Measurements from ENCODE around the gene IMMP2L. TPM values are rescaled to one million over a fixed set of nuclear protein-coding genes. Genes with fewer than 3 reads are reported as not detected.
"Not testable (repeated sequence)": the region's sequence is repeated elsewhere in the genome, so short reads cannot be mapped to it uniquely, and the experiment has no call there.

Gene IMMP2L
- total and polyA plus RNA-seq, 4 experiments from 2014 or later = 23.5 to 32.2 (median 29.5) TPM

- POLR2A ChIA-PET (ENCODE audit: partially characterized antibody) = no interaction called here
- no peaks in the 10 kb centered on the region for H3K9me3 ChIP-seq (ENCODE audit: control insufficient read depth in 1 of 2, low read length in 2 of 2)
- H3K36me3 ChIP-seq (ENCODE audit: insufficient read depth, low read length) = no peaks in the 10 kb centered on the region
- Mint-ChIP-seq H3K27me3 (no peaks in the 10 kb centered on the region), H3K9me3 (peaks cover 0 to 18% (median 14%) of the 10 kb centered on the region in 8 donors), H3K4me3 (no peak overlapping the region), H3K27ac (no peak overlapping the region), H3K4me1 (no peaks in the 10 kb centered on the region), H3K36me3 (peaks cover 13 to 33% of the 10 kb centered on the region in 2 donors)
- no peak overlapping the region for H3K4me3 ChIP-seq (ENCODE audit: low read length in 2 of 2)
- H3K4me1 ChIP-seq (ENCODE audit: insufficient read depth, low read length) = no peaks in the 10 kb centered on the region
- H3K27ac ChIP-seq (ENCODE audit: low read depth, low read length) = no peak overlapping the region
- H3K27me3 ChIP-seq (ENCODE audit: insufficient read depth, low read length) = no peaks in the 10 kb centered on the region
- DNase-seq = no peak
- CTCF ChIA-PET (ENCODE audit: partially characterized antibody) = no interaction called here
- intact Hi-C loops (cut with micrococcal nuclease) = no loop called here
These were observed 271.9 kb downstream of the IMMP2L start for GRCh38 chr7:111290419-111290818.

DNA sequence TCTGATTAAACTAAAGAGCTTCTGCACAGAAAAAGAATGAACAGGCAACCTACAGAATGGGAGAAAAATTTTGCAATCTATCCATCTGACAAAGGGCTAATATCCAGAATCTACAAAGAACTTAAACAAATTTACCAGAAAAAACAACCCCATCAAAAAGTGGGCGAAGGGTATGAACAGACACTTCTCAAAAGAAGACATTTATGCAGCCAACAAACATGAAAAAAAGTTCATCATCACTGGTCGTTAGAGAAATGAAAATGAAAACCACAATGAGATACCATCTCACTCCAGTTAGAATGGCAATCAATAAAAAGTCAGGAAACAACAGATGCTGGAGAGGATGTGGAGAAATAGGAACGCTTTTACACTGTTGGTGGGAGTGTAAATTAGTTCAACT, 273.9 kb downstream of the IMMP2L start:
- H3K4me3 Mint-ChIP-seq; H3K4me1 Mint-ChIP-seq; CTCF ChIA-PET (ENCODE audit: partially characterized antibody); H3K27me3 Mint-ChIP-seq; POLR2A ChIA-PET (ENCODE audit: partially characterized antibody); H3K36me3 ChIP-seq (ENCODE audit: insufficient read depth, low read length); intact Hi-C loops (cut with micrococcal nuclease); H3K4me1 ChIP-seq (ENCODE audit: insufficient read depth, low read length); H3K27ac ChIP-seq (ENCODE audit: low read depth, low read length); H3K4me3 ChIP-seq (ENCODE audit: low read length in 2 of 2); H3K9me3 ChIP-seq (ENCODE audit: control insufficient read depth in 1 of 2, low read length in 2 of 2); H3K27me3 ChIP-seq (ENCODE audit: insufficient read depth, low read length); DNase-seq; H3K27ac Mint-ChIP-seq: not testable (repeated sequence)
- Mint-ChIP-seq H3K36me3 (peaks cover 13 to 43% of the 10 kb centered on the region in 2 donors), H3K9me3 (peaks cover 0 to 18% (median 16%) of the 10 kb centered on the region in 8 donors)

GRCh38 chr7:111282626-111283025, 279.7 kb downstream of the IMMP2L start:
- CTCF ChIA-PET (ENCODE audit: partially characterized antibody) = no interaction called here
- no peaks in the 10 kb centered on the region for H3K27me3 Mint-ChIP-seq

GRCh38 chr7:111274857-111275256, 287.4 kb downstream of the IMMP2L start:
- H3K36me3 Mint-ChIP-seq = peaks cover 7 to 32% of the 10 kb centered on the region in 2 donors
- H3K4me3 ChIP-seq (ENCODE audit: low read length in 2 of 2) = no peak overlapping the region
- ChIA-PET POLR2A (ENCODE audit: partially characterized antibody) (no interaction called here), CTCF (ENCODE audit: partially characterized antibody) (no interaction called here)
- H3K27ac ChIP-seq (ENCODE audit: low read depth, low read length) = no peak overlapping the region
- no peaks in the 10 kb centered on the region for H3K27me3 Mint-ChIP-seq
- intact Hi-C loops (cut with micrococcal nuclease) = no loop called here
- H3K4me1 Mint-ChIP-seq = peaks cover 0 to 4% (median under 1%) of the 10 kb centered on the region in 4 donors
- no peaks in the 10 kb centered on the region for H3K9me3 ChIP-seq (ENCODE audit: control insufficient read depth in 1 of 2, low read length in 2 of 2)
- H3K4me1 ChIP-seq (ENCODE audit: insufficient read depth, low read length) = no peaks in the 10 kb centered on the region
- no peaks in the 10 kb centered on the region for H3K36me3 ChIP-seq (ENCODE audit: insufficient read depth, low read length)
- H3K9me3 Mint-ChIP-seq = peaks cover 0 to 5% (median 1%) of the 10 kb centered on the region in 8 donors
- no peak overlapping the region for H3K27ac Mint-ChIP-seq
- no peak for DNase-seq
- no peaks in the 10 kb centered on the region for H3K27me3 ChIP-seq (ENCODE audit: insufficient read depth, low read length)
- H3K4me3 Mint-ChIP-seq = no peak overlapping the region

More at GRCh38 chr7:111282626-111283025, 279.7 kb downstream of the IMMP2L start:
- peaks cover 0 to 4% (median 1%) of the 10 kb centered on the region in 4 donors for H3K4me1 Mint-ChIP-seq
- no peaks in the 10 kb centered on the region for H3K9me3 ChIP-seq (ENCODE audit: control insufficient read depth in 1 of 2, low read length in 2 of 2)
- no peak overlapping the region for H3K4me3 ChIP-seq (ENCODE audit: low read length in 2 of 2)
- H3K27ac Mint-ChIP-seq = no peak overlapping the region
- H3K4me1 ChIP-seq (ENCODE audit: insufficient read depth, low read length) = no peaks in the 10 kb centered on the region
- POLR2A ChIA-PET (ENCODE audit: partially characterized antibody) = no interaction called here
- H3K27ac ChIP-seq (ENCODE audit: low read depth, low read length) = no peak overlapping the region
- H3K9me3 Mint-ChIP-seq = peaks cover 0 to 6% (median 3%) of the 10 kb centered on the region in 8 donors
- H3K36me3 ChIP-seq (ENCODE audit: insufficient read depth, low read length) = no peaks in the 10 kb centered on the region
- intact Hi-C loops (cut with micrococcal nuclease) = no loop called here
- peaks cover 13 to 32% of the 10 kb centered on the region in 2 donors for H3K36me3 Mint-ChIP-seq
- H3K27me3 ChIP-seq (ENCODE audit: insufficient read depth, low read length) = no peaks in the 10 kb centered on the region
- no peak for DNase-seq
- H3K4me3 Mint-ChIP-seq = no peak overlapping the region

DNA sequence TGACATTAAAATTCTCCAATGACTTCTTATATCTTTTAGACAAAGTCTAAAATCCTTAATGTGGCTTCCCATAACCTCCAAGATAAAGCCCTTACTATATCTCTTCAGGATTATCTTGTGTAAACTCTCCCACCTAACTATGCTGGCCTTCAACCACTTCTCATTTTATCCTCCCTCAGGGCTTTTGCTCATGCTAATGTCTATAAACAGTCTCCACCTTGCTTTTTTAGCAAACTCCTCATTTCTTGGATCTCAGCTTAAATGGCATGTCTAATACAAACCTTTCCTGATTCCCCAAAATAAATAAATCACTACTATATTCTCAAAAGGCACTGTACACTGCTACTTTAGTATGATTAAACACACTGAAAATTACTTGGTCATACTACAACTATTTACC, 290.2 kb downstream of the IMMP2L start:
- Mint-ChIP-seq H3K4me3 (no peak overlapping the region), H3K27ac (no peak overlapping the region), H3K36me3 (peaks cover 3 to 32% of the 10 kb centered on the region in 2 donors), H3K4me1 (peaks cover 0 to 4% (median under 1%) of the 10 kb centered on the region in 4 donors), H3K9me3 (peaks cover 0 to 5% (median 1%) of the 10 kb centered on the region in 8 donors), H3K27me3 (no peaks in the 10 kb centered on the region)
- H3K9me3 ChIP-seq (ENCODE audit: control insufficient read depth in 1 of 2, low read length in 2 of 2) = no peaks in the 10 kb centered on the region
- ChIA-PET CTCF (ENCODE audit: partially characterized antibody) (no interaction called here), POLR2A (ENCODE audit: partially characterized antibody) (no interaction called here)
- no peak overlapping the region for H3K4me3 ChIP-seq (ENCODE audit: low read length in 2 of 2)
- H3K36me3 ChIP-seq (ENCODE audit: insufficient read depth, low read length) = no peaks in the 10 kb centered on the region
- no peak overlapping the region for H3K27ac ChIP-seq (ENCODE audit: low read depth, low read length)
- intact Hi-C loops (cut with micrococcal nuclease) = no loop called here
- H3K27me3 ChIP-seq (ENCODE audit: insufficient read depth, low read length) = no peaks in the 10 kb centered on the region
- no peak for DNase-seq
- H3K4me1 ChIP-seq (ENCODE audit: insufficient read depth, low read length) = no peaks in the 10 kb centered on the region

GRCh38 chr7:111270794-111271193, 291.5 kb downstream of the IMMP2L start:
- H3K9me3 Mint-ChIP-seq; H3K4me3 Mint-ChIP-seq; H3K9me3 ChIP-seq (ENCODE audit: control insufficient read depth in 1 of 2, low read length in 2 of 2); intact Hi-C loops (cut with micrococcal nuclease); H3K27me3 Mint-ChIP-seq; DNase-seq; H3K4me1 ChIP-seq (ENCODE audit: insufficient read depth, low read length); H3K36me3 ChIP-seq (ENCODE audit: insufficient read depth, low read length); POLR2A ChIA-PET (ENCODE audit: partially characterized antibody); H3K4me3 ChIP-seq (ENCODE audit: low read length in 2 of 2); H3K27me3 ChIP-seq (ENCODE audit: insufficient read depth, low read length); H3K27ac Mint-ChIP-seq; H3K27ac ChIP-seq (ENCODE audit: low read depth, low read length); H3K4me1 Mint-ChIP-seq; CTCF ChIA-PET (ENCODE audit: partially characterized antibody): not testable (repeated sequence)
- peaks cover 5 to 36% of the 10 kb centered on the region in 2 donors for H3K36me3 Mint-ChIP-seq

DNA sequence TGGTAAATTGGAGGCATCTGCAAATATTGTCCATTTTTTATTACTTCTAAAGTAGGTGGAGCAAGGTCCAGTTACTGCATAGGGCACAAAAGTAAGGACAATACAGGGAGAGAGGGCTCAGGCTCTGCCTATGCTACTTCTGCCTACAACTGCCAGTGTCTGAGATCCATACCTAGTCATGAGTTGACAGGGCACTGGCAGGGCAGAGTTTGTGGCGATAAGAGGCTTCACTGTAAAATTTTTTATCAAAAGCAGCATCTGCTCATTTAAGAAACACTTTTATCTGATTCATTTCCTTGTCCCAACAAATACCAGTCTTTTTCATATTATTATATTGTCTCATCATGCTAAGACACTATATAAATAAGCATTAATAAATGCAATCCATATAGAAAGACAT, 293.4 kb downstream of the IMMP2L start:
- ChIA-PET POLR2A (ENCODE audit: partially characterized antibody) (no interaction called here), CTCF (ENCODE audit: partially characterized antibody) (no interaction called here)
- Histone ChIP-seq H3K27me3 (ENCODE audit: insufficient read depth, low read length) (no peaks in the 10 kb centered on the region), H3K4me1 (ENCODE audit: insufficient read depth, low read length) (no peaks in the 10 kb centered on the region), H3K9me3 (ENCODE audit: control insufficient read depth in 1 of 2, low read length in 2 of 2) (no peaks in the 10 kb centered on the region), H3K36me3 (ENCODE audit: insufficient read depth, low read length) (no peaks in the 10 kb centered on the region), H3K4me3 (ENCODE audit: low read length in 2 of 2) (no peak overlapping the region), H3K27ac (ENCODE audit: low read depth, low read length) (no peak overlapping the region)
- DNase-seq = no peak
- peaks cover 0 to 4% (median 1%) of the 10 kb centered on the region in 8 donors for H3K9me3 Mint-ChIP-seq
- H3K36me3 Mint-ChIP-seq = peaks cover 3 to 29% of the 10 kb centered on the region in 2 donors
- no peaks in the 10 kb centered on the region for H3K27me3 Mint-ChIP-seq
- H3K4me1 Mint-ChIP-seq = peaks cover 0 to 4% (median under 1%) of the 10 kb centered on the region in 4 donors
- H3K27ac Mint-ChIP-seq = no peak overlapping the region
- intact Hi-C loops (cut with micrococcal nuclease) = no loop called here
- no peak overlapping the region for H3K4me3 Mint-ChIP-seq

DNA sequence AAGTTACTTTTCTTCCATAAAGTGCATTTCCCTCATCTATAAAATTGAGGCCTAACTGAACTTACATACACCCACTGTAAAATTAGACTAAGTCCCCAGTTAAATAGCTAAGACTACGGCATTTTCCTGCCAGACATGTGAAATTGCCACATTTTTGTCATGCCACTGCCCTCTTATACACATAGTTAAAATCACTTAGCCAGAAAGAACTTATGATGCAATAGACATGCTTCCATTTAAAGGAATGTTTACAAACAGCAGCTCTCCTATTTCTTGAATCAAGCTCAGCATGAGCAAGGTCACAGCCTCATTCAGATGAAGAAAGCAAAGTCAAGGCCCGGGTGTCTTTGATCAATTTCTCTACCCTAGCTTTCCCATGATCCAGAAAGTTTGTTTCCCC, 295.7 kb downstream of the IMMP2L start:
- Mint-ChIP-seq H3K9me3 (peaks cover 0 to 2% (median 0%) of the 10 kb centered on the region in 8 donors), H3K36me3 (peaks cover 1 to 11% of the 10 kb centered on the region in 2 donors), H3K27me3 (no peaks in the 10 kb centered on the region), H3K4me3 (no peak overlapping the region), H3K4me1 (peaks cover 0 to 4% (median under 1%) of the 10 kb centered on the region in 4 donors), H3K27ac (no peak overlapping the region)
- DNase-seq = no peak
- POLR2A ChIA-PET (ENCODE audit: partially characterized antibody) = no interaction called here
- intact Hi-C loops (cut with micrococcal nuclease) = no loop called here
- CTCF ChIA-PET (ENCODE audit: partially characterized antibody) = no interaction called here
- Histone ChIP-seq H3K9me3 (ENCODE audit: control insufficient read depth in 1 of 2, low read length in 2 of 2) (no peaks in the 10 kb centered on the region), H3K36me3 (ENCODE audit: insufficient read depth, low read length) (no peaks in the 10 kb centered on the region), H3K4me1 (ENCODE audit: insufficient read depth, low read length) (no peaks in the 10 kb centered on the region), H3K27me3 (ENCODE audit: insufficient read depth, low read length) (no peaks in the 10 kb centered on the region), H3K27ac (ENCODE audit: low read depth, low read length) (no peak overlapping the region), H3K4me3 (ENCODE audit: low read length in 2 of 2) (no peak overlapping the region)
